Measurements from ENCODE around the gene PNMA6E. TPM values are rescaled to one million over a fixed set of nuclear protein-coding genes. Genes with fewer than 3 reads are reported as not detected.

PNMA6E gene
- total RNA-seq, 5 donors from 2014 or later (not counting 1 experiment from before 2014, with no cell fraction given): not detected

DNA sequence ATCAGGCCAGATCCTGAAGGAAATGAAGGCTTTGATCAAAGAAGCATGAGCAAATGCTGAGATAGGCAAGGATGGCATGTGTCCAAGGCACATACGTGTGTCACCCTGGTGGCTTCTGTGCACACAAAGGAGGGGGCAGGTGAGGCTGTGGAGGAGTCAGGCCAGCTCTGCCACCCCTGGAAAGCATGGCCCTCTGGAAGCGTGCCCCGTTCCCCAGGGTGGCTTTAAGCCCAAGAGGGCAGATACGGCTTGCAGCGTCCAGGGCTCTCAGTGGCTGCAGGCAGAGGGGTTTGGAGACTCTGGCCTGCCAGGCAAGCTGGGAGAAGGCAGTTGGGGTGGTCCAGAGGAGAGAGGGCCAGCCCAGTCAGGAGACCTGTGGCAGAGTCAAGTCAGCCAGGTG is 25.6 kb downstream of the PNMA6E start:
- Mint-ChIP-seq H3K36me3 (no peaks in the 10 kb centered on the region), H3K27me3 (peaks cover 1 to 18% of the 10 kb centered on the region in 2 donors), H3K27ac (no peak overlapping the region), H3K4me3 (no peak overlapping the region), H3K4me1 (peaks cover 0 to 1% (median 0%) of the 10 kb centered on the region in 3 donors), H3K9me3 (peaks cover 0 to 3% (median 0%) of the 10 kb centered on the region in 3 donors)
- peaks cover 0 to 2% of the 10 kb centered on the region in 2 experiments for H3K27me3 ChIP-seq (replicated peaks in 1 of 2; ENCODE audit: control insufficient read depth in 2 of 2, extremely low read depth in 1 of 2, insufficient read depth in 2 of 2, low read length in 1 of 2)
- H3K36me3 ChIP-seq (ENCODE audit: control insufficient read depth in 2 of 2, extremely low read depth in 1 of 2, insufficient read depth in 1 of 2, low read length in 1 of 2): no peaks in the 10 kb centered on the region
- H3K4me1 ChIP-seq (ENCODE audit: control insufficient read depth in 1 of 2, extremely low read depth in 1 of 2, insufficient read depth in 2 of 2, low read length in 2 of 2): no peaks in the 10 kb centered on the region
- no peak for DNase-seq
- H3K27ac ChIP-seq (ENCODE audit: low read length): no peak overlapping the region
- no peak for ATAC-seq (replicated peaks in 1 of 4)
- H3K9me3 ChIP-seq: no peaks in the 10 kb centered on the region
- POLR2A ChIA-PET: no interaction called here
- no peak overlapping the region for H3K4me3 ChIP-seq (ENCODE audit: control insufficient read depth in 1 of 2, extremely low read depth in 1 of 2, low read length in 1 of 2)
- CTCF ChIA-PET: no interaction called here
- 97% methylated on average over 4 of the region's 5 CpGs for WGBS (ENCODE audit: insufficient coverage)

DNA sequence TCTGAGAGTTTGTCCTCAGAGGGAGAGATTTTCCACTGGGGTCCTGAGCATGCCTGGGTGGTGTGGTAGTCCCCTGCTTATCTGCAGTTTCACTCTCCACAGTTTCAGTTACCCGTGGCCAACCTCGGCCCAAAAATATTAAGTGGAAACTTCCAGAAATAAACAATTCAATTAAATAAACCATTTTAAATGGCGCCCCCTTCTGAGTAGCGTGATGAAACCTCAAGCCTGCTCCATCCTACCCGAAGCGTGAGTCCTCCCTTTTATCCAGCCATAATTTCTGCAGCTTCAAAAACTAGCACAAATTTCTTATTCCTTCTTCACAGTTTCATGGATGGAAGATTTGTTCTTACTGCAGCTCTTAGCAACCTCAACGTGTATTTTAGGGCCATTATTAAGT is 26.7 kb downstream of the PNMA6E start:
- Mint-ChIP-seq H3K27ac (no peak overlapping the region), H3K9me3 (peaks cover 0 to 3% (median 0%) of the 10 kb centered on the region in 3 donors)
- H3K9me3 ChIP-seq: no peaks in the 10 kb centered on the region

DNA sequence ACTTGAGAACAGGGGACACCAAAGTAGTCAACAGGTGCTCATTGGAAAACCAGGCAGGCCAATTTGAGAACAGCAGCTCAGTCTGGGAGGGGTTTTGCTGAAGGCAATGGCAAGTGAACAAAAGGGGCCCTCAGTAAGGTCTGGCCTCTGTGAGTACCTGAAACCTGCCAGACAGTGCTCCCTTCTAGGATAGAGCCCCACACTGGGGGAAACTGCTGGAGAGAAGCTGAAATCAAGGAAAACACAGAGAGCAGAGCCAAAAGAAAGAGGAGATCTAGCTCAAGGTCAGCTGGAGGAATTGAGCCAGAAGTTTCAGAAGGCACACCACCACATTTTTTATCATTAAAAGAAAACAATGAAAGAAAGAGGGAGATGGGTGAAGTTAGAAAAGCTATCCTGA is 28.2 kb downstream of the PNMA6E start:
- Histone ChIP-seq H3K27ac (ENCODE audit: low read length) (no peak overlapping the region), H3K4me3 (ENCODE audit: control insufficient read depth in 1 of 2, extremely low read depth in 1 of 2, low read length in 1 of 2) (no peak overlapping the region), H3K9me3 (no peaks in the 10 kb centered on the region), H3K27me3 (replicated peaks in 1 of 2; ENCODE audit: control insufficient read depth in 2 of 2, extremely low read depth in 1 of 2, insufficient read depth in 2 of 2, low read length in 1 of 2) (peaks cover 0 to 2% of the 10 kb centered on the region in 2 experiments), H3K4me1 (ENCODE audit: control insufficient read depth in 1 of 2, extremely low read depth in 1 of 2, insufficient read depth in 2 of 2, low read length in 2 of 2) (no peaks in the 10 kb centered on the region), H3K36me3 (ENCODE audit: control insufficient read depth in 2 of 2, extremely low read depth in 1 of 2, insufficient read depth in 1 of 2, low read length in 1 of 2) (no peaks in the 10 kb centered on the region)
- ChIA-PET CTCF (no interaction called here), POLR2A (no interaction called here)
- Mint-ChIP-seq H3K27me3 (peaks cover 6 to 26% of the 10 kb centered on the region in 2 donors), H3K27ac (no peak overlapping the region), H3K9me3 (peaks cover 0 to 3% (median 0%) of the 10 kb centered on the region in 3 donors), H3K36me3 (no peaks in the 10 kb centered on the region), H3K4me3 (no peak overlapping the region), H3K4me1 (peaks cover 0 to 1% (median 0%) of the 10 kb centered on the region in 3 donors)
- ATAC-seq (replicated peaks in 1 of 4) (no peak), DNase-seq (no peak)

More for the DNA sequence above, 26.7 kb downstream of the PNMA6E start:
- DNase-seq (no peak), ATAC-seq (replicated peaks in 1 of 4) (no peak)
- Histone ChIP-seq H3K36me3 (ENCODE audit: control insufficient read depth in 2 of 2, extremely low read depth in 1 of 2, insufficient read depth in 1 of 2, low read length in 1 of 2) (no peaks in the 10 kb centered on the region), H3K4me3 (ENCODE audit: control insufficient read depth in 1 of 2, extremely low read depth in 1 of 2, low read length in 1 of 2) (no peak overlapping the region), H3K4me1 (ENCODE audit: control insufficient read depth in 1 of 2, extremely low read depth in 1 of 2, insufficient read depth in 2 of 2, low read length in 2 of 2) (no peaks in the 10 kb centered on the region), H3K27me3 (replicated peaks in 1 of 2; ENCODE audit: control insufficient read depth in 2 of 2, extremely low read depth in 1 of 2, insufficient read depth in 2 of 2, low read length in 1 of 2) (peaks cover 0 to 2% of the 10 kb centered on the region in 2 experiments), H3K27ac (ENCODE audit: low read length) (no peak overlapping the region)
- CTCF ChIA-PET: no interaction called here
- Mint-ChIP-seq H3K4me1 (peaks cover 0 to 1% (median 0%) of the 10 kb centered on the region in 3 donors), H3K36me3 (no peaks in the 10 kb centered on the region), H3K4me3 (no peak overlapping the region), H3K27me3 (peaks cover 4 to 21% of the 10 kb centered on the region in 2 donors)
- no CpG with 5 or more reads among the region's 7 CpGs for WGBS (ENCODE audit: insufficient coverage)
- POLR2A ChIA-PET: no interaction called here

DNA sequence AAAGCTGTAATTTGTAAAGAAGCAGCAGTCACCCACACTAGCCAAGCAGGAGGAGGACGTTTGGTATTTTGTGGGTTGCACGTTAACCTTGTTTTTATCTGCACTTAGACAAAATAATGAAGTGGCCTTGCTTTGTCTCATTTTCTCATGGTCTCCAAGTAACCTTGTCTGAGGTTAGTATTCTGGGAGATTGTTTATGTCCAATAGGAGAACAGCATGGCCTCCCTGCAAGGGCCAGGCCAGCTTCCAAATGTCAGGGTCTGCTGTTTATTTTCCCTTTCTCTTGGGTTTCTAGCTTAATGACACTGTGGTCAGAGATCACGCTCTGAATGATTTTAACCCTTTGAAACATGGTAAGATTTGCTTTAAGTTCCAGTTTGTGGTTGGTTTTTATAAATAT is 29.9 kb downstream of the PNMA6E start:
- Histone ChIP-seq H3K36me3 (ENCODE audit: control insufficient read depth in 2 of 2, extremely low read depth in 1 of 2, insufficient read depth in 1 of 2, low read length in 1 of 2) (no peaks in the 10 kb centered on the region), H3K9me3 (no peaks in the 10 kb centered on the region), H3K4me3 (ENCODE audit: control insufficient read depth in 1 of 2, extremely low read depth in 1 of 2, low read length in 1 of 2) (no peak overlapping the region), H3K27me3 (replicated peaks in 1 of 2; ENCODE audit: control insufficient read depth in 2 of 2, extremely low read depth in 1 of 2, insufficient read depth in 2 of 2, low read length in 1 of 2) (peaks cover 0 to 2% of the 10 kb centered on the region in 2 experiments), H3K4me1 (ENCODE audit: control insufficient read depth in 1 of 2, extremely low read depth in 1 of 2, insufficient read depth in 2 of 2, low read length in 2 of 2) (no peaks in the 10 kb centered on the region), H3K27ac (ENCODE audit: low read length) (no peak overlapping the region)
- Mint-ChIP-seq H3K4me3 (no peak overlapping the region), H3K36me3 (no peaks in the 10 kb centered on the region), H3K27me3 (peaks cover 6 to 25% of the 10 kb centered on the region in 2 donors), H3K9me3 (no peaks in the 10 kb centered on the region), H3K4me1 (peaks cover 0 to 1% (median 0%) of the 10 kb centered on the region in 3 donors), H3K27ac (no peak overlapping the region)
- POLR2A ChIA-PET: no interaction called here
- DNase-seq (no peak), ATAC-seq (replicated peaks in 1 of 4) (no peak)
- WGBS (ENCODE audit: insufficient coverage): no CpG with 5 or more reads among the region's 3 CpGs
- CTCF ChIA-PET: no interaction called here

DNA sequence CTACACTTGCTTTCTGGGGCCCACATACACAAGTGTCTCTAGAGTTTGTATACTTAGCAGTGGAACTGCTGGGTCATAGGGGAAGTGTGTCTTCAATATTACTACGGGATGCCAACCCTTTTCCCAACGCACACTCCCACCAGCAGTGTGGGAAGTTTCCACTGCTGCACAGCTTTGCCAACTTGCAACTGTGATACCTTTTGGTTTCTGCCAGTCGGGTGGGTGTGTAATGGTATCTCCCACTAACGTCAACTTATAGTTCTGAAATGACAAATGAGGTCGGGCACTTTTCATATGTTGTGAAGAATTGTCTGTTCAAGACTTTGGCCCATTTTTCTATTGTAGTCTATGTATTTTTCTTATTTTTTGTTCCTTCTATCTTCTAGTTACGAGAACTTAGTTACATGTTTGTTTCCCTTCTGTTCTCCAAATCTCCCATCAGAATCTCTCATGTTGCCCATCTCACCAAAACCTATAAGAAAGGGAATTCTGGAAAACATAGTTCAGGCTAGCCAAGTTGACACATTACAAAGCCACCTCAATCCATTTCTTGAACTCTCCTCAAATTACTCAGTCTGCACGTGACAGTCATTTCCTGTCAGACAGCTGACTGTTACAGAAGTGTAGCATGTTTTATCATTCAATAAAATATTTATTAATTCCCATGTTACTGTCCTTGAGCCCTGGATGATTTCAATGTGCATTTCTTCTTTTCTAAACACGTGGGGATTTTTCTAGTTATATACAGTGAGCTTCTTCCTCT is 30.7 kb downstream of the PNMA6E start:
- H3K27ac ChIP-seq (ENCODE audit: low read length): no peak overlapping the region
- no peaks in the 10 kb centered on the region for H3K9me3 ChIP-seq
- H3K27ac Mint-ChIP-seq: no peak overlapping the region
- no peaks in the 10 kb centered on the region for H3K36me3 Mint-ChIP-seq
- WGBS (ENCODE audit: insufficient coverage): no CpG with 5 or more reads among the region's 8 CpGs
- no peaks in the 10 kb centered on the region for H3K27me3 ChIP-seq (replicated peaks in 1 of 2; ENCODE audit: control insufficient read depth in 2 of 2, extremely low read depth in 1 of 2, insufficient read depth in 2 of 2, low read length in 1 of 2)
- ATAC-seq (replicated peaks in 1 of 4) (no peak), DNase-seq (no peak)
- no peaks in the 10 kb centered on the region for H3K4me1 ChIP-seq (ENCODE audit: control insufficient read depth in 1 of 2, extremely low read depth in 1 of 2, insufficient read depth in 2 of 2, low read length in 2 of 2)
- POLR2A ChIA-PET: no interaction called here
- no peak overlapping the region for H3K4me3 ChIP-seq (ENCODE audit: control insufficient read depth in 1 of 2, extremely low read depth in 1 of 2, low read length in 1 of 2)
- CTCF ChIA-PET: no interaction called here
- H3K36me3 ChIP-seq (ENCODE audit: control insufficient read depth in 2 of 2, extremely low read depth in 1 of 2, insufficient read depth in 1 of 2, low read length in 1 of 2): no peaks in the 10 kb centered on the region
- no peak overlapping the region for H3K4me3 Mint-ChIP-seq
- peaks cover 6 to 25% of the 10 kb centered on the region in 2 donors for H3K27me3 Mint-ChIP-seq
- no peaks in the 10 kb centered on the region for H3K9me3 Mint-ChIP-seq
- H3K4me1 Mint-ChIP-seq: peaks cover 0 to 1% (median 0%) of the 10 kb centered on the region in 3 donors

DNA sequence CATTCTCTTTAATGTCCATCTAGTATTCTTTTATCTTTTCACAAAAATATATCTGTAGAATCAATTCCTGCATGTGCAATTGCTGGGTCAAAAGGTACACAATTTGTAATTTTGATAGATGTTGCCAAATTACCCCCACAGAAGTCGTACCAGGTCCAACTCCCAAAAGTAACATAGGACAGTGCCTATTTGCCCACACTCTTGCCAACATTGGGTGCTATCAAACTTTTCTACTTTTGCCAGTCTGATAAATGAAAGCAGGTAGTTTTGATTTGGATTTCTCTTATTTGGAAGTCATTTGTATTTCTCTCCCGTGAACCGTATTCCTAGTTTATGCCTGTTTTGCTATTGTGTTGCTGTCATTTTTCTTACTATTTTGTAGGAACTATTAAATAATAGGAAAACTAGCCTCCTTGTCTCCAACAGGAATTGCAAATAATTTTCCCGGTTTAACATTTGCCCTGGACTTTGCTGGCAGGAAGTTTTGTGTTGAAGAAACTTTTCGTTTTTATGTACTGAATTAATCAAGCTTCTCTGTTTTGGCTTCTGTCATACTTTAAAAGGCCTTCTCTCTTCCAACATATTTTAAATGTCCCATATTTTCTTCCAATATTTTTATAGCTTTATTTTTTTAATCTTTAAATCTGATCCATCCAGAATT is 34.1 kb downstream of the PNMA6E start:
- H3K36me3 ChIP-seq (ENCODE audit: control insufficient read depth in 2 of 2, extremely low read depth in 1 of 2, insufficient read depth in 1 of 2, low read length in 1 of 2): no peaks in the 10 kb centered on the region
- DNase-seq: no peak
- Mint-ChIP-seq H3K27ac (no peak overlapping the region), H3K27me3 (peaks cover 6 to 19% of the 10 kb centered on the region in 2 donors), H3K36me3 (no peaks in the 10 kb centered on the region), H3K4me1 (peaks cover 0 to 1% (median 0%) of the 10 kb centered on the region in 3 donors), H3K9me3 (no peaks in the 10 kb centered on the region), H3K4me3 (no peak overlapping the region)
- POLR2A ChIA-PET: no interaction called here
- H3K4me3 ChIP-seq (ENCODE audit: control insufficient read depth in 1 of 2, extremely low read depth in 1 of 2, low read length in 1 of 2): no peak overlapping the region
- no peaks in the 10 kb centered on the region for H3K27me3 ChIP-seq (replicated peaks in 1 of 2; ENCODE audit: control insufficient read depth in 2 of 2, extremely low read depth in 1 of 2, insufficient read depth in 2 of 2, low read length in 1 of 2)
- no peaks in the 10 kb centered on the region for H3K9me3 ChIP-seq
- ATAC-seq (replicated peaks in 1 of 4): no peak
- no peak overlapping the region for H3K27ac ChIP-seq (ENCODE audit: low read length)
- no peaks in the 10 kb centered on the region for H3K4me1 ChIP-seq (ENCODE audit: control insufficient read depth in 1 of 2, extremely low read depth in 1 of 2, insufficient read depth in 2 of 2, low read length in 2 of 2)
- WGBS (ENCODE audit: insufficient coverage): no CpG with 5 or more reads among the region's 5 CpGs
- CTCF ChIA-PET: no interaction called here

Data from T-cell (primary cell).